T-cell (primary cell): ENCODE measurements around the gene CTNNA3. TPM values are rescaled to one million over a fixed set of nuclear protein-coding genes. Genes with fewer than 3 reads are reported as not detected.

Experiments
- ATAC-seq, 4 experiments: fragments of 200-7000 bp in 3 of 4; fragments of 150-1000 bp in 1 of 4; cut with Tn5 transposase; replicated peaks in 1 of 4; 1 replicate in 3 of 4; 2 replicates in 1 of 4; pipeline ENCODE4 v1.10.0; 2021; ENCODE audit warnings: moderate library complexity in 3 of 4, mild to moderate bottlenecking in 2 of 4, moderate number of reproducible peaks in 1 of 4
- CTCF ChIA-PET, 2 donors: fragments of 300-600 bp; sonication (Branson Sonifier 250); formaldehyde crosslinking; loops; one replicate each; lab custom pipeline; 2022; ENCODE audit warnings: antibody characterized with exemption in 2 of 2; lab: Charles Lee
- POLR2A ChIA-PET, 2 donors: fragments of 300-600 bp; sonication (Branson Sonifier 250); formaldehyde crosslinking; loops; one replicate each; lab custom pipeline; 2022; ENCODE audit warnings: antibody characterized with exemption in 2 of 2; lab: Charles Lee
- DNase-seq, 35 experiments: peaks; one replicate each; pipeline versions ENCODE4 v3.0.0 to v3.0.0-alpha.2; 2013 to 2023
- H3K27ac ChIP-seq: one replicate; pipeline ENCODE4 v1.5.1; 2013; ENCODE audit warnings: low read length
- H3K27me3 ChIP-seq, 2 experiments: replicated peaks in 1 of 2; 1 replicate in 1 of 2; 2 replicates in 1 of 2; pipeline versions ENCODE4 v1.6.1 to v1.7.0; 2013; ENCODE audit warnings: low read length in 1 of 2, mixed read lengths in 1 of 2; ENCODE audit not compliant: control insufficient read depth in 2 of 2, insufficient read depth in 2 of 2; ENCODE audit errors: extremely low read depth in 1 of 2
- H3K36me3 ChIP-seq, 2 donors: 1 replicate in 1 of 2; 2 replicates in 1 of 2; pipeline versions ENCODE4 v1.6.1 to v1.7.0; 2013; ENCODE audit warnings: low read length in 1 of 2; ENCODE audit not compliant: control insufficient read depth in 2 of 2, insufficient read depth in 1 of 2; ENCODE audit errors: extremely low read depth in 1 of 2
- H3K4me1 ChIP-seq, 2 experiments: 1 replicate in 1 of 2; 2 replicates in 1 of 2; pipeline versions ENCODE4 v1.6.1 to v1.7.0; 2013; ENCODE audit warnings: low read length in 2 of 2, mixed read lengths in 1 of 2; ENCODE audit not compliant: insufficient read depth in 2 of 2, control insufficient read depth in 1 of 2; ENCODE audit errors: extremely low read depth in 1 of 2
- H3K4me3 ChIP-seq, 2 donors: 1 replicate in 1 of 2; 2 replicates in 1 of 2; pipeline versions ENCODE4 v1.5.1 to v1.7.0; 2013; ENCODE audit warnings: mild to moderate bottlenecking in 2 of 2, low read length in 1 of 2, moderate library complexity in 1 of 2; ENCODE audit not compliant: control insufficient read depth in 1 of 2; ENCODE audit errors: extremely low read depth in 1 of 2
- H3K9me3 ChIP-seq: 2 replicates; pipeline ENCODE4 v1.7.0; 2013
- H3K27ac Mint-ChIP-seq, 2 donors: one replicate each; pipeline ENCODE4 v1.8.0; 2020 to 2021; ENCODE audit warnings: mild to moderate bottlenecking in 2 of 2, mixed read lengths in 2 of 2
- H3K27me3 Mint-ChIP-seq, 2 donors: one replicate each; pipeline ENCODE4 v1.8.0; 2021 to 2022; ENCODE audit warnings: mixed read lengths in 2 of 2
- H3K36me3 Mint-ChIP-seq: one replicate; pipeline ENCODE4 v1.8.0; 2021; ENCODE audit warnings: mixed read lengths
- H3K4me1 Mint-ChIP-seq, 3 donors: one replicate each; pipeline ENCODE4 v1.8.0; 2020 to 2022; ENCODE audit warnings: mixed read lengths in 3 of 3, mild to moderate bottlenecking in 1 of 3
- H3K4me3 Mint-ChIP-seq, 3 donors: one replicate each; pipeline ENCODE4 v1.8.0; 2020 to 2022; ENCODE audit warnings: mild to moderate bottlenecking in 3 of 3, mixed read lengths in 3 of 3, moderate library complexity in 3 of 3
- H3K9me3 Mint-ChIP-seq, 3 donors: one replicate each; pipeline ENCODE4 v1.8.0; 2020 to 2022; ENCODE audit warnings: mixed read lengths in 3 of 3
- WGBS: methylation state at CpG from one replicate; pipeline ENCODE4 v1.1.5; 2013; ENCODE audit warnings: missing lambda C conversion rate; ENCODE audit not compliant: insufficient coverage; 5-methylcytosine and 5-hydroxymethylcytosine counted together
- total RNA-seq, 35 experiments: library from RNA in 6 of 35; stranded (reverse) in 6 of 35; fragments of 120-200 nt in 1 of 35; gene quantifications; one replicate each; pipeline versions ENCODE4 v1.2.1 to v1.2.4 and lab custom pipeline; 2013 to 2026

CTNNA3 gene
- total RNA-seq, 5 donors from 2014 or later (not counting 1 experiment from before 2014, with no cell fraction given), result 0.88 TPM; not detected in 4

DNA sequence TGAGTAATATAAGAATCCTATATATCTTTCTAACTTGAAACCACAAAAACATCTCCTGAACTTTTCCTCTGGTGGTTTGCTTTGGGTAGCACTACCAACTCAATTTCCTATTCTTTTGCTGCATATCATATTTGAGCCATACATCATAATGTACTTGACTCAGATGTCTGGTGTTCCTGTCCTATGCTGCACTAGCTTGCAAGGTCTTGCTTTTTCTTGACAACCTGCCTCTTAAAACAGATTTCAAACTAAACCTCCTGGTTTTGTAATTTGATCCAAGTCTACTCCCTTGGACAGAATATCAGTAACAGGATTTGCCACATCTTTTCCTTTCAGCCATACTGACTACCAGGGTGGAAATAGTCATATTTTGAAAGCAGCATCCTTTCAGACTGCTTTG is 1290.4 kb downstream of the CTNNA3 start:
- CTCF ChIA-PET, result no interaction called here
- no peak for ATAC-seq

DNA sequence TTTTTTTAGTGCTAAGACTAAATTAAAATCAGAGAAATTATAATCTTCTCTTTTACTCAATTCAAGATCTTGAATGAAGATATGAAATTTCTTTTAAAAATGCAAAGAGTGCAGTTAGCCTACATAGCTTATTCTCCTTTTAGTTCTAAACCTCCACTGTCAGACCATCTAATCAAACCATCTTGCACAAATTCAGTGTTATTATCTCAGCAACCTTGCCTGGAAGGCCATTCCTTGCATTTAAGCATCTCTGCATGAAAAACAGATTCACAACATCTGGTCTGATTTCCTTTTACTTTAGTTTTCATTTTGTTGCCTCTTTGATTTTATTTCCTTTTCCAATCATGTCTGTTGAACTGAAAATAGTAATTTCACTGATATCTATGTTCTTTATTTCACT is 1297.3 kb downstream of the CTNNA3 start:
- H3K4me1 Mint-ChIP-seq, result no peaks in the 10 kb centered on the region

More for the DNA sequence above, 1290.4 kb downstream of the CTNNA3 start:
- no peaks in the 10 kb centered on the region for H3K27me3 ChIP-seq
- no peak overlapping the region for H3K27ac ChIP-seq
- no peak overlapping the region for H3K4me3 ChIP-seq
- H3K27ac Mint-ChIP-seq, result no peak overlapping the region
- peaks cover 3 to 10% (median 6%) of the 10 kb centered on the region in 3 donors for H3K9me3 Mint-ChIP-seq
- DNase-seq, result no peak
- H3K36me3 ChIP-seq, result no peaks in the 10 kb centered on the region
- H3K36me3 Mint-ChIP-seq, result no peaks in the 10 kb centered on the region
- H3K4me1 ChIP-seq, result no peaks in the 10 kb centered on the region
- no peak overlapping the region for H3K4me3 Mint-ChIP-seq
- no peaks in the 10 kb centered on the region for H3K27me3 Mint-ChIP-seq
- peaks cover 2% of the 10 kb centered on the region for H3K9me3 ChIP-seq
- POLR2A ChIA-PET, result no interaction called here
- no peaks in the 10 kb centered on the region for H3K4me1 Mint-ChIP-seq

DNA sequence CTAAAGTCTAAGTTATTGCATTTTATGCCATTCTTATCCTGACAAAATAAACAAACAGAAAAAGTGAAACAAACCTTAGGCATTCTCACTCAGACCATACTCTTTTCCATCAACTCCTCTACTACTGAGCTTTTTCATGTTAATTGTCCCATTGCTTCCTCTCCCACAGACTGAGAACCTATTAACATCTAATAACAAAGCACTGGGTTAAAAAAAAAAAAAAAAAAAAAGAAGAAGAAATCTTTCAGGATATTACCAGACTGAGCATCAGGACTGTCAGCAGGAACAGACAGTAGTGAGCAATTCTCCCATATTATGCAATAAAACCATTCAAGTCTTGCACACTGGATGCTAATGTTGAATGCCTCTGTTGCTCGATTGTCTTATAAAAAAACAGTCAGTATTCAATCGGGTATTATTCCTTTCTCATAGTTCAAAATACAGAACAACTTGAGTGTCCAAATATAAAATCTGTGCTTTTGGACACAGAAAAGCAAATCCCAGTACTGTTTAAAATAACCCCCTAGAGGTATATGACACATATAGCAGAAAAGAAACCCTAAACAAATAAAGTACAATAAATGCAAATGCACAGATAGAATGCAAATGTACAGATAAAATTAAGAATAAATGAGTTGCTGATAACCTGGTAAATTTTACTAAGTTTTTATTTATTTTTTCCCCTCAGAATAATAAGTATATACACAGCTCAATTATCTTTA is 1301.5 kb downstream of the CTNNA3 start:
- Histone ChIP-seq H3K4me3 (no peak overlapping the region), H3K27ac (no peak overlapping the region), H3K4me1 (no peaks in the 10 kb centered on the region), H3K27me3 (no peaks in the 10 kb centered on the region), H3K36me3 (no peaks in the 10 kb centered on the region), H3K9me3 (no peaks in the 10 kb centered on the region)
- H3K4me3 Mint-ChIP-seq, result no peak overlapping the region
- H3K27me3 Mint-ChIP-seq, result no peaks in the 10 kb centered on the region
- H3K36me3 Mint-ChIP-seq, result no peaks in the 10 kb centered on the region
- ATAC-seq (no peak), DNase-seq (no peak)
- POLR2A ChIA-PET, result interaction anchor here in 1 of 2 donors (0.7 kb wide), 1 partner anchor 585 kb away, joined by 9 read pairs; no protein-coding TSS in a partner anchor
- no peaks in the 10 kb centered on the region for H3K4me1 Mint-ChIP-seq
- CTCF ChIA-PET, result no interaction called here
- H3K27ac Mint-ChIP-seq, result no peak overlapping the region
- peaks cover 4 to 5% (median 4%) of the 10 kb centered on the region in 3 donors for H3K9me3 Mint-ChIP-seq
- no CpG with 5 or more reads among the region's 2 CpGs for WGBS

More for the DNA sequence above, 1297.3 kb downstream of the CTNNA3 start:
- ChIA-PET POLR2A (no interaction called here), CTCF (no interaction called here)
- H3K27me3 Mint-ChIP-seq, result no peaks in the 10 kb centered on the region
- H3K9me3 ChIP-seq, result no peaks in the 10 kb centered on the region
- no peaks in the 10 kb centered on the region for H3K36me3 Mint-ChIP-seq
- H3K27ac ChIP-seq, result no peak overlapping the region
- no peaks in the 10 kb centered on the region for H3K36me3 ChIP-seq
- no peak overlapping the region for H3K4me3 ChIP-seq
- H3K27me3 ChIP-seq, result no peaks in the 10 kb centered on the region
- no peak overlapping the region for H3K27ac Mint-ChIP-seq
- H3K9me3 Mint-ChIP-seq, result peaks cover 0 to 7% (median 5%) of the 10 kb centered on the region in 3 donors
- ATAC-seq (no peak), DNase-seq (no peak)
- H3K4me3 Mint-ChIP-seq, result no peak overlapping the region
- no peaks in the 10 kb centered on the region for H3K4me1 ChIP-seq

DNA sequence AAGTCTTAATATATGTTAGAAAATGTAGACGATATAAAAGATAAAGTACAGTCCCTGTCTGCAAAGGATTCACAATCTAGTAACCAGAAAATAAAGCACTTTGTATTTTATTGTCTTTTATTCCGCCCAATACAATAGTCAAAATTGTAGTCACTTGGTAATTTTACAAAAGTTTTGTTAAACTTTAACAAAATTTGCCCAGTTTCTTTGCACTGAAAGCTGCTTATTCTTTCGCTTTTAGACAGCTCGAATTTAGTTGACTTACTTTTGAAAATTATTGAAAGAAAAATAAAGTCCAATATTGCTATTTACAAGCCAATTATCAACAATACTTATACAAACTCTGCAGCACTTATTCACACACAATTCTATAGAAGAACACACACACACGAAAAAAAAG is 1305.1 kb downstream of the CTNNA3 start:
- DNase-seq, result no peak
- POLR2A ChIA-PET, result no interaction called here
- WGBS, result no CpG with 5 or more reads among the region's 5 CpGs
- no peak overlapping the region for H3K4me3 ChIP-seq
- no peaks in the 10 kb centered on the region for H3K36me3 Mint-ChIP-seq
- no peaks in the 10 kb centered on the region for H3K36me3 ChIP-seq
- no peaks in the 10 kb centered on the region for H3K9me3 ChIP-seq
- H3K27ac Mint-ChIP-seq, result no peak overlapping the region
- peaks cover 0 to 4% (median 3%) of the 10 kb centered on the region in 3 donors for H3K9me3 Mint-ChIP-seq
- H3K27me3 ChIP-seq, result no peaks in the 10 kb centered on the region
- no peak overlapping the region for H3K27ac ChIP-seq
- no peaks in the 10 kb centered on the region for H3K4me1 Mint-ChIP-seq
- no peaks in the 10 kb centered on the region for H3K27me3 Mint-ChIP-seq
- H3K4me3 Mint-ChIP-seq, result no peak overlapping the region
- H3K4me1 ChIP-seq, result no peaks in the 10 kb centered on the region
- CTCF ChIA-PET, result no interaction called here
- no peak for ATAC-seq

DNA sequence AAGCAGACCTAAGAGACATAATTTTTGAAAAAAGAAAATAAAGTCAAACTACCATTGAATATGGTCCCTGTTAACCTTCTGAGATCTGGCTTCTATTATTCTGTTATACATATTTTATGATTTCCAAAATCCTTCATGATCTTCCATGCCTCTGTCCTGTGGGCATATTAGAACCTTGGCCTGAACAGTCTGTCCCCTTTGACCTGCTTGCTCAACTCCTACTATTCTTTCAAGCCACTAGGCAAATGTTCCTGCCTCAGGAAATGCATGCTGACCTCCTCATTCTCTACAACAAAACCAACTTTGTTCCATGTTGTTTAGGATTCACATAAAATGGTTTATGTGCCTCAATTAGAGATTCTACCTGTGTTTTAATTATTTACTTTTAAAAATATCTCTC is 1315.0 kb downstream of the CTNNA3 start:
- ChIA-PET CTCF (no interaction called here), POLR2A (no interaction called here)
- Histone ChIP-seq H3K27ac (no peak overlapping the region), H3K4me1 (no peaks in the 10 kb centered on the region), H3K36me3 (no peaks in the 10 kb centered on the region), H3K9me3 (peaks cover 2% of the 10 kb centered on the region), H3K4me3 (no peak overlapping the region), H3K27me3 (no peaks in the 10 kb centered on the region)
- no peak for ATAC-seq
- Mint-ChIP-seq H3K4me3 (no peak overlapping the region), H3K27me3 (no peaks in the 10 kb centered on the region), H3K27ac (no peak overlapping the region), H3K4me1 (no peaks in the 10 kb centered on the region), H3K36me3 (no peaks in the 10 kb centered on the region), H3K9me3 (peaks cover 0 to 9% (median 5%) of the 10 kb centered on the region in 3 donors)
- DNase-seq, result no peak

DNA sequence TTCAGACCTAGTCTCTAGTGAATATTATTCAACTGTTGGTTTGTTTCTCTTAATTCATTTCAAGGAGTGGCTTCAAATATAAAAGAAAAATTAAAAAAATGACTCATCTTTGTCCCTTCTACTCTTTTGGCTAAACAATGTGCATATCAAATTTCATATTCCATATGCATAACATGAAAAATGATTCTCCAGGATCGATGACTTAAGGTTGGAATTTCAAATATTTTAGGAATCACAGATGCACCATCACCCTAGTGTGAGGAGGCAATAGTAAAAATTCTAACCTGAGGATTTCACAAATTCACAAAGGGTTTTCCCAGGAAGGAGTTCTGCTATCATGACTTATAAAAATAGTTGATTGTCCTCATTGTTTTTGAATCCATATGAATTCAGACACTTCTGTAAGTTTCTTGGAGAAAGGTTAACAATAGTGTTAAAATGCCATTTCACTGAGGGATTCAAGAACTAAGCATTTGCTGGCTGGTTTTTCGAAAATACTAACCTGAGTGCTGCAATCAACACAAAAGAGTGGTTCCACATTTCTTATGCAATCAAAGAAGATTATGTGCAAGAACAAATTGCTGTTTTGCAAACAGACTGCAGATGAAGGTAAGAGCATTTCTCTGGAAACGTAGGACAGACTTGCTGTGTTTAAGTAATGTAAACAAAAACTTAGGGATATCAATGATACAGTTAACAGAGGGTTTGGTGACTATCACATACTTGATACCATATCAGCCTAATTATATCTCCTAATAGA is 1317.7 kb downstream of the CTNNA3 start:
- no peaks in the 10 kb centered on the region for H3K36me3 ChIP-seq
- no peaks in the 10 kb centered on the region for H3K27me3 Mint-ChIP-seq
- no peak overlapping the region for H3K27ac ChIP-seq
- ATAC-seq (no peak), DNase-seq (no peak)
- H3K27ac Mint-ChIP-seq, result no peak overlapping the region
- H3K36me3 Mint-ChIP-seq, result no peaks in the 10 kb centered on the region
- ChIA-PET POLR2A (no interaction called here), CTCF (no interaction called here)
- WGBS, result no CpG with 5 or more reads among the region's 3 CpGs
- peaks cover 0 to 14% (median 1%) of the 10 kb centered on the region in 3 donors for H3K9me3 Mint-ChIP-seq
- no peaks in the 10 kb centered on the region for H3K4me1 ChIP-seq
- no peaks in the 10 kb centered on the region for H3K27me3 ChIP-seq
- H3K4me3 Mint-ChIP-seq, result no peak overlapping the region
- H3K4me1 Mint-ChIP-seq, result no peaks in the 10 kb centered on the region
- no peak overlapping the region for H3K4me3 ChIP-seq
- peaks cover 5% of the 10 kb centered on the region for H3K9me3 ChIP-seq
